Panc1 (cell line): ENCODE results near the gene CYP24A1.

ENCODE experiments used
- POLR2AphosphoS5 ChIP-seq: IDR thresholded peaks from 2 replicates; pipeline ENCODE4 v1.6.1; 2012; ENCODE audit warnings: mild to moderate bottlenecking, low read depth, low read length, moderate library complexity
- TF ChIP-seq, protein P1 (sequence below): fragments of 450-650 bp; IDR thresholded peaks from 2 replicates; pipeline ENCODE4 v1.5.1; 2017; ENCODE audit warnings: mild to moderate bottlenecking

GRCh38 chr20:54167909-54168872, 5.6 kb downstream of the CYP24A1 start:
- TF ChIP-seq, protein P1, sequence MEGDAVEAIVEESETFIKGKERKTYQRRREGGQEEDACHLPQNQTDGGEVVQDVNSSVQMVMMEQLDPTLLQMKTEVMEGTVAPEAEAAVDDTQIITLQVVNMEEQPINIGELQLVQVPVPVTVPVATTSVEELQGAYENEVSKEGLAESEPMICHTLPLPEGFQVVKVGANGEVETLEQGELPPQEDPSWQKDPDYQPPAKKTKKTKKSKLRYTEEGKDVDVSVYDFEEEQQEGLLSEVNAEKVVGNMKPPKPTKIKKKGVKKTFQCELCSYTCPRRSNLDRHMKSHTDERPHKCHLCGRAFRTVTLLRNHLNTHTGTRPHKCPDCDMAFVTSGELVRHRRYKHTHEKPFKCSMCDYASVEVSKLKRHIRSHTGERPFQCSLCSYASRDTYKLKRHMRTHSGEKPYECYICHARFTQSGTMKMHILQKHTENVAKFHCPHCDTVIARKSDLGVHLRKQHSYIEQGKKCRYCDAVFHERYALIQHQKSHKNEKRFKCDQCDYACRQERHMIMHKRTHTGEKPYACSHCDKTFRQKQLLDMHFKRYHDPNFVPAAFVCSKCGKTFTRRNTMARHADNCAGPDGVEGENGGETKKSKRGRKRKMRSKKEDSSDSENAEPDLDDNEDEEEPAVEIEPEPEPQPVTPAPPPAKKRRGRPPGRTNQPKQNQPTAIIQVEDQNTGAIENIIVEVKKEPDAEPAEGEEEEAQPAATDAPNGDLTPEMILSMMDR = no peak
- TF ChIP-seq POLR2AphosphoS5 = no peak
